ENCODE results near the gene C2orf49. TPM values are rescaled to one million over a fixed set of nuclear protein-coding genes. Genes with fewer than 3 reads are reported as not detected.

The C2orf49 gene
- total and polyA plus RNA-seq, 2 of the 8 experiments (the other 6 are each of a cell fraction or from before 2014, with no cell fraction given), result 5.6 to 19.9 TPM

- TF ChIP-seq, protein P1, sequence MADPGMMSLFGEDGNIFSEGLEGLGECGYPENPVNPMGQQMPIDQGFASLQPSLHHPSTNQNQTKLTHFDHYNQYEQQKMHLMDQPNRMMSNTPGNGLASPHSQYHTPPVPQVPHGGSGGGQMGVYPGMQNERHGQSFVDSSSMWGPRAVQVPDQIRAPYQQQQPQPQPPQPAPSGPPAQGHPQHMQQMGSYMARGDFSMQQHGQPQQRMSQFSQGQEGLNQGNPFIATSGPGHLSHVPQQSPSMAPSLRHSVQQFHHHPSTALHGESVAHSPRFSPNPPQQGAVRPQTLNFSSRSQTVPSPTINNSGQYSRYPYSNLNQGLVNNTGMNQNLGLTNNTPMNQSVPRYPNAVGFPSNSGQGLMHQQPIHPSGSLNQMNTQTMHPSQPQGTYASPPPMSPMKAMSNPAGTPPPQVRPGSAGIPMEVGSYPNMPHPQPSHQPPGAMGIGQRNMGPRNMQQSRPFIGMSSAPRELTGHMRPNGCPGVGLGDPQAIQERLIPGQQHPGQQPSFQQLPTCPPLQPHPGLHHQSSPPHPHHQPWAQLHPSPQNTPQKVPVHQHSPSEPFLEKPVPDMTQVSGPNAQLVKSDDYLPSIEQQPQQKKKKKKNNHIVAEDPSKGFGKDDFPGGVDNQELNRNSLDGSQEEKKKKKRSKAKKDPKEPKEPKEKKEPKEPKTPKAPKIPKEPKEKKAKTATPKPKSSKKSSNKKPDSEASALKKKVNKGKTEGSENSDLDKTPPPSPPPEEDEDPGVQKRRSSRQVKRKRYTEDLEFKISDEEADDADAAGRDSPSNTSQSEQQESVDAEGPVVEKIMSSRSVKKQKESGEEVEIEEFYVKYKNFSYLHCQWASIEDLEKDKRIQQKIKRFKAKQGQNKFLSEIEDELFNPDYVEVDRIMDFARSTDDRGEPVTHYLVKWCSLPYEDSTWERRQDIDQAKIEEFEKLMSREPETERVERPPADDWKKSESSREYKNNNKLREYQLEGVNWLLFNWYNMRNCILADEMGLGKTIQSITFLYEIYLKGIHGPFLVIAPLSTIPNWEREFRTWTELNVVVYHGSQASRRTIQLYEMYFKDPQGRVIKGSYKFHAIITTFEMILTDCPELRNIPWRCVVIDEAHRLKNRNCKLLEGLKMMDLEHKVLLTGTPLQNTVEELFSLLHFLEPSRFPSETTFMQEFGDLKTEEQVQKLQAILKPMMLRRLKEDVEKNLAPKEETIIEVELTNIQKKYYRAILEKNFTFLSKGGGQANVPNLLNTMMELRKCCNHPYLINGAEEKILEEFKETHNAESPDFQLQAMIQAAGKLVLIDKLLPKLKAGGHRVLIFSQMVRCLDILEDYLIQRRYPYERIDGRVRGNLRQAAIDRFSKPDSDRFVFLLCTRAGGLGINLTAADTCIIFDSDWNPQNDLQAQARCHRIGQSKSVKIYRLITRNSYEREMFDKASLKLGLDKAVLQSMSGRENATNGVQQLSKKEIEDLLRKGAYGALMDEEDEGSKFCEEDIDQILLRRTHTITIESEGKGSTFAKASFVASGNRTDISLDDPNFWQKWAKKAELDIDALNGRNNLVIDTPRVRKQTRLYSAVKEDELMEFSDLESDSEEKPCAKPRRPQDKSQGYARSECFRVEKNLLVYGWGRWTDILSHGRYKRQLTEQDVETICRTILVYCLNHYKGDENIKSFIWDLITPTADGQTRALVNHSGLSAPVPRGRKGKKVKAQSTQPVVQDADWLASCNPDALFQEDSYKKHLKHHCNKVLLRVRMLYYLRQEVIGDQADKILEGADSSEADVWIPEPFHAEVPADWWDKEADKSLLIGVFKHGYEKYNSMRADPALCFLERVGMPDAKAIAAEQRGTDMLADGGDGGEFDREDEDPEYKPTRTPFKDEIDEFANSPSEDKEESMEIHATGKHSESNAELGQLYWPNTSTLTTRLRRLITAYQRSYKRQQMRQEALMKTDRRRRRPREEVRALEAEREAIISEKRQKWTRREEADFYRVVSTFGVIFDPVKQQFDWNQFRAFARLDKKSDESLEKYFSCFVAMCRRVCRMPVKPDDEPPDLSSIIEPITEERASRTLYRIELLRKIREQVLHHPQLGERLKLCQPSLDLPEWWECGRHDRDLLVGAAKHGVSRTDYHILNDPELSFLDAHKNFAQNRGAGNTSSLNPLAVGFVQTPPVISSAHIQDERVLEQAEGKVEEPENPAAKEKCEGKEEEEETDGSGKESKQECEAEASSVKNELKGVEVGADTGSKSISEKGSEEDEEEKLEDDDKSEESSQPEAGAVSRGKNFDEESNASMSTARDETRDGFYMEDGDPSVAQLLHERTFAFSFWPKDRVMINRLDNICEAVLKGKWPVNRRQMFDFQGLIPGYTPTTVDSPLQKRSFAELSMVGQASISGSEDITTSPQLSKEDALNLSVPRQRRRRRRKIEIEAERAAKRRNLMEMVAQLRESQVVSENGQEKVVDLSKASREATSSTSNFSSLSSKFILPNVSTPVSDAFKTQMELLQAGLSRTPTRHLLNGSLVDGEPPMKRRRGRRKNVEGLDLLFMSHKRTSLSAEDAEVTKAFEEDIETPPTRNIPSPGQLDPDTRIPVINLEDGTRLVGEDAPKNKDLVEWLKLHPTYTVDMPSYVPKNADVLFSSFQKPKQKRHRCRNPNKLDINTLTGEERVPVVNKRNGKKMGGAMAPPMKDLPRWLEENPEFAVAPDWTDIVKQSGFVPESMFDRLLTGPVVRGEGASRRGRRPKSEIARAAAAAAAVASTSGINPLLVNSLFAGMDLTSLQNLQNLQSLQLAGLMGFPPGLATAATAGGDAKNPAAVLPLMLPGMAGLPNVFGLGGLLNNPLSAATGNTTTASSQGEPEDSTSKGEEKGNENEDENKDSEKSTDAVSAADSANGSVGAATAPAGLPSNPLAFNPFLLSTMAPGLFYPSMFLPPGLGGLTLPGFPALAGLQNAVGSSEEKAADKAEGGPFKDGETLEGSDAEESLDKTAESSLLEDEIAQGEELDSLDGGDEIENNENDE (IDR thresholded peaks at IDR 0.05; ENCODE audit: insufficient replicate concordance, low read length), result no peak
- TF ChIP-seq RXRA (IDR thresholded peaks at IDR 0.05; ENCODE audit: insufficient read depth, low read depth, low read length) (no peak), SIN3A (conservative IDR thresholded peaks at IDR 0.05 in 1 of 2, IDR thresholded peaks at IDR 0.05 in 1 of 2; ENCODE audit: low read depth in 1 of 2, low read length in 2 of 2) (no peak), RAD21 (IDR thresholded peaks at IDR 0.05 in 1 of 2, conservative IDR thresholded peaks at IDR 0.05 in 1 of 2; ENCODE audit: low read depth in 2 of 2, low read length in 2 of 2) (peak; percentile 55 to 58), POLR2AphosphoS5 (IDR thresholded peaks at IDR 0.05; ENCODE audit: low read depth, low read length) (no peak), USF2 (IDR thresholded peaks at IDR 0.05; ENCODE audit: low read length) (peak; percentile 88), CTCF (IDR thresholded peaks at IDR 0.05; ENCODE audit: control extremely low read depth in 1 of 3, insufficient read depth in 1 of 3, low read depth in 1 of 3, low read length in 3 of 3) (peak; percentile 60 to 66 (median 62))
These were observed 49.6 kb upstream of the C2orf49 start (continued) for GRCh38 chr2:105287692-105288091.

All from H1 (cell line).